WI38 (cell line): Measurements from ENCODE around the gene SPRYD3.
A peak's percentile ranks its signal among the peaks of the same experiment; 100 is the strongest.

Experiments
- H3K4me3 ChIP-seq: 2 replicates; pipeline ENCODE4 v1.5.1; 2011; ENCODE audit warnings: low read depth, mild to moderate bottlenecking, control low read depth, low read length
- TF ChIP-seq, protein P1 (sequence below): IDR thresholded peaks from 2 replicates; pipeline ENCODE4 v1.5.1; 2012; ENCODE audit warnings: low read depth, mild to moderate bottlenecking, control low read depth, low read length

Gene SPRYD3, protein sequence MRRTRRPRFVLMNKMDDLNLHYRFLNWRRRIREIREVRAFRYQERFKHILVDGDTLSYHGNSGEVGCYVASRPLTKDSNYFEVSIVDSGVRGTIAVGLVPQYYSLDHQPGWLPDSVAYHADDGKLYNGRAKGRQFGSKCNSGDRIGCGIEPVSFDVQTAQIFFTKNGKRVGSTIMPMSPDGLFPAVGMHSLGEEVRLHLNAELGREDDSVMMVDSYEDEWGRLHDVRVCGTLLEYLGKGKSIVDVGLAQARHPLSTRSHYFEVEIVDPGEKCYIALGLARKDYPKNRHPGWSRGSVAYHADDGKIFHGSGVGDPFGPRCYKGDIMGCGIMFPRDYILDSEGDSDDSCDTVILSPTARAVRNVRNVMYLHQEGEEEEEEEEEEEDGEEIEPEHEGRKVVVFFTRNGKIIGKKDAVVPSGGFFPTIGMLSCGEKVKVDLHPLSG

DNA sequence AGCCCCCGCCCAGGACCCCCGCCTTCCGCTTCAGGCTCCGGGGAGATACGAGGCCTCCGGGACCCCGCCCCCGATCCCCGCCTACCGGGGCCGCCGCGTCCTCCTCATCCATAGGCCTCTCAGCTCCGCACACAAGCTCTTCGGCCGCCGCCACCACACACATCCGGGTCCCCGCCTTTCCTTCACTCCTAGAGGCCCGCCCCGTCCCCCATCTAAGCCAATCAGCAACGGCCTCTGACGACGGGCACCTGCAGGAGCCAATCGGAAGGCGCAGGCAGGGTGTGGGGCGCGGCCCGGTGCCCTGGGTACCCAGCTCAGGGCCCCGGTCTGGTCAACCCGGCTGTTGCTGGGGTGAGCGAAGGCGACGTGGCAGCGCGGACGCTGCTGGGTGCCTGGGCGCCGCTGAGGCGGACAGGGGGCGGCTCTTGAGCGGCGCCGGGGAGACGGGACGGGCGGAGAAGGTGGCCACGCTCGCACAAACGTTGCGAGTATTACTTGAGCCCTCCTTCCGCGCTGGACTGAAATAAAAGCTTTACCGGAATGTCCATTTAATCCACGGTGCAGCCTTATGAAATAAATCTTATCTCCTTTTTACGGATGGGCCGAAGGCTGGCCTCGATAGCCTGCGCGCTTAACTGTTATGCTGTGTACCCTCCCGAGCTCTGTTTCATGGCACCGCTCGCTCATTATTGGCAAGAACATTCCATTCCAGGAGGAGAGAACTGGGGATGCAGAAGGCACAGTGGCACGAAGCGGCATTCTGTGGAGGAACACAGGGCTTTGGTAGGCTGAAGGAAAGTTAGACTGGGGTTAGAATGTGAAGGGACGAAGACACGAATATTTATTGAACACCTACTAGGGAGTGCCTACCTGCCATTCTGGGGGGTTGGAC is at the start of gene SPRYD3:
TSS of gene SPRYD3 (minus strand) at position 165 of the 892 bp plus-strand sequence. CDS start at position 108, 57 bp downstream.
- TF ChIP-seq, protein P1, sequence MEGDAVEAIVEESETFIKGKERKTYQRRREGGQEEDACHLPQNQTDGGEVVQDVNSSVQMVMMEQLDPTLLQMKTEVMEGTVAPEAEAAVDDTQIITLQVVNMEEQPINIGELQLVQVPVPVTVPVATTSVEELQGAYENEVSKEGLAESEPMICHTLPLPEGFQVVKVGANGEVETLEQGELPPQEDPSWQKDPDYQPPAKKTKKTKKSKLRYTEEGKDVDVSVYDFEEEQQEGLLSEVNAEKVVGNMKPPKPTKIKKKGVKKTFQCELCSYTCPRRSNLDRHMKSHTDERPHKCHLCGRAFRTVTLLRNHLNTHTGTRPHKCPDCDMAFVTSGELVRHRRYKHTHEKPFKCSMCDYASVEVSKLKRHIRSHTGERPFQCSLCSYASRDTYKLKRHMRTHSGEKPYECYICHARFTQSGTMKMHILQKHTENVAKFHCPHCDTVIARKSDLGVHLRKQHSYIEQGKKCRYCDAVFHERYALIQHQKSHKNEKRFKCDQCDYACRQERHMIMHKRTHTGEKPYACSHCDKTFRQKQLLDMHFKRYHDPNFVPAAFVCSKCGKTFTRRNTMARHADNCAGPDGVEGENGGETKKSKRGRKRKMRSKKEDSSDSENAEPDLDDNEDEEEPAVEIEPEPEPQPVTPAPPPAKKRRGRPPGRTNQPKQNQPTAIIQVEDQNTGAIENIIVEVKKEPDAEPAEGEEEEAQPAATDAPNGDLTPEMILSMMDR = no peak
- H3K4me3 ChIP-seq = peak within 1 kb of the TSS; percentile 79

DNA sequence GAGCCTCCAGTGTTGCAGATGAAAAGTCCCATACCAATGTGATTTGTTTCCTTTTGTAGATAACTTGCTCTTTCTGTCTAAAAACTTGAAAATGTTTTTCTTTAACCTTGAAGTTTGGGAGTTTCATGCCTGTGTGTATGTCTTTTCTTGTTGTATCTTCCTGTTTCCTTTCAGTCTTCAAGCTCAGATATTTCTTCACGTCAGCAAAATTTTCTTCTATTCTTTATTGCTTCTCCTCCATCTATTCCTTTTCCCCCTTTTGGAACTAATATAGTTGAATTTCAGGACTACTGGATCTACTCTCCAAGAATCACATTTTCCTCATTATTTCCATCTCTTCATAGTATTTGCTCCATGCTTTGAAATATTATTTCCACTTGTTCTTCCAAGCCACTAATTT is 48.0 kb upstream of the SPRYD3 start:
- TF ChIP-seq, protein P1 = no peak
- H3K4me3 ChIP-seq = no peak overlapping the region

DNA sequence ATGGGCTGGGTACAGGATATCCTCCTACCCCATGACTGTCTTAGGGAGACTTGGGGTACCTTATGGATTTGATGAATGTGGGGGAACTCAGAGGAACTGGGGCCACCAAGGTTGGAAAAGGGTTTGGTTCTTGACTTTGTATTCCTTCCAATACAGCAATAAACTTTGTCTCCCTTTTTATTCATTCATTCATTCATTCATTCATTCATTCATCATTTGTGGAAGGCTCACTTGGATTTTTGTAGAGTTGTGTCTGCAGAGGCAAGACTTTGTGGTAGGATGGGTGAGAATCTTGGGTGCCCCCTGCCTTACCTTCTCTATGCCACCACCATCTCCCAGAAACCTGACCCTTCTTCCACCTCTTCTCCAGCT is 45.1 kb upstream of the SPRYD3 start:
- TF ChIP-seq, protein P1 = no peak
- no peak overlapping the region for H3K4me3 ChIP-seq

DNA sequence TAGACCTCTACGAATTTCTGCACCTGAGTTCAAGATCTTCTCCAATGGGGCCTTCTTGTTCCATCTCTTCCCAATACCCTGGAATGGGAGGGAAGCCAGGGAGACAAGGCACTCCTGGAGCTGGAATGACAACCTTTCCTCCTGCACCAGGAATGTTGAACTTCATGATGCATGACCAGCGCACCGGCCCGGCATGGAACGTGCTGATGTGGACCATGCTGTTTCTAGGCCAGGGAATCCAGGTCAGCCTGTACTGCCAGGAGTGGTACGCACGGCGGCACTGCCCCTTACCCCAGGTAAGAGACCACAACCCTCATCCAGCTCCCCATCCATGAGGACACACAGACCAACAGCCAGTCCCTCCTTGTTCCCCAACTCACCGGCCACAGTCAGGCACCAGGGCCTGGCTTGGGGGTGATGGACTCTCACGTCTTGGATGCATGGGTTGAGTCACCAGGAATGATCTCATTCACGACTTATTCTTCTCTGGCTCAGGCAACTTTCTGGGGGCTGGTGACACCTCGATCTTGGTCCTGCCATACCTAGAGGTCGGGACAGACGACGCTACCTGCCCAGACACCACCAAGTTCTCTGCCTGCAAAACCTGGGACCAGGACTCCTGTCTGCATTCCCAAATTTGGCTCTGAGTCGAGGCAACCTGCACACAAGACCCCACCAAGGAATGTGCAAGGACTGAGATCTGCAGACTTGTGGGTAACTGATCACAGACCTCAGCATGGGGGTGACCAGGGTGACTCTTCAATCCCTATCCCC is 44.6 kb upstream of the SPRYD3 start:
- TF ChIP-seq, protein P1 = no peak
- H3K4me3 ChIP-seq = no peak overlapping the region

DNA sequence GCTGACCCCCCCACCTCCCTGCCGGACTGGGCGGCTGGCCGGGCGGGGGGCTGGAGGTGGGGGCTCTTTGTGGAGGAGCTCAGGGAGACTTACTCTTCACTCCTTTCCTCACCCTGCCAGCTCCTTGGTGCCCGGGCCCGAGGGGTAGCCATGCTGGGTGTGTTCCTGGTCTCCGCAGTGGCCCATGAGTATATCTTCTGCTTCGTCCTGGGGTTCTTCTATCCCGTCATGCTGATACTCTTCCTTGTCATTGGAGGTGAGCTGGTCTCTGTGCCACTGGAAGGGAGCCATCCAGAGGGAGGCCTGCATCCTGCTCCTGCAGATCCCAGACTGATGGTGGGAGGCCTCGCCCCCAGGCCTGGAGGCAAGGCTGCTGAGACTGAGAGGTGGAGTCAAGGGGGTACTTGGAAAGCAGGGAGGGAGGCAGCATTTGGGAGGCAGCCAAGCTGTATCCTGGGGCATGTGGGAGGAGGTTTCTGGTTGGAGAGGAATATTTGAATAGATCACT is 43.8 kb upstream of the SPRYD3 start:
- no peak overlapping the region for H3K4me3 ChIP-seq
- TF ChIP-seq, protein P1 = no peak

DNA sequence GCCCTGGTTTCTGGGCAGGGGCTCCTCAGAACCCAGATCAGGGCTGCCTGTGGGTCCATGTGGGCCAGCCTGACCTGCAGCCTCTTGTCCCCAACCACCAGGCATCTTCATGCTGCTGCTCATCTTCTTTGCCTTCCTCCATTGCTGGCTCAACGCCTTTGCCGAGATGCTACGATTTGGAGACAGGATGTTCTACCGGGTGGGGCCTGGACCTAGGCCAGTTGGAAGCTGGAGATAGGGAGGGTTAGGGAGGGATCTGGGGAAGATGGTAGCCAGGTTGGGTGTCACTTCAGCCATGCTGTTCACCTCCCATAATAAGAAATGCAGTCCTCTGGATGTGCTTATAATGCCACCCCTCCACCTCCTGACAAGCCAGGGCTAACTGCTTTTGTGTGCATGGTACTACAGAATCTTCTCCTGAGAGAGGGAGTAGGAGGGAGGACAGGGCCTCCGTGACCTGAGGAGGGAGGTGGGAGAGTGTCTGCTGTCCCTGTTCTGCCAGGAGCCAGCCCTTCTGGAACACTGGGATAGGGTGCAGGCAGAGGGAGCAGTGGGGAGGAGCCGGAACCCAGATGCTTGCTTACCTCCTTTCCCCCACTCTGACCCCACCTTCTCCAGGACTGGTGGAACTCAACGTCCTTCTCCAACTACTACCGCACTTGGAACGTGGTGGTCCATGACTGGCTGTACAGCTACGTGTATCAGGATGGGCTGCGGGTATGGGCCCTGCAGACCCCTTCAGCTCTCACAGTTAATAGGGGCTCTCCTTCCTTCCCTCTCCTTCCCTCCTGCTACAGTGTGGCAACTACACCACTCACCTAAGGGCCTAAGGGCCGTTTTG is 41.7 kb upstream of the SPRYD3 start:
- no peak overlapping the region for H3K4me3 ChIP-seq
- TF ChIP-seq, protein P1 = no peak
